Natural killer cell (primary cell): ENCODE results near the gene PANK4. TPM values are rescaled to one million over a fixed set of nuclear protein-coding genes. Genes with fewer than 3 reads are reported as not detected.

Experiments
- ATAC-seq, 3 donors: fragments of 150-1000 bp in 2 of 3; fragments of 200-7000 bp in 1 of 3; cut with Tn5 transposase; 1 replicate in 1 of 3; 2 replicates in 2 of 3; pipeline ENCODE4 v1.10.0; 2021; ENCODE audit warnings: mild to moderate bottlenecking in 2 of 3, moderate library complexity in 2 of 3
- DNase-seq, 2 donors: peaks; one replicate each; pipeline versions ENCODE4 v3.0.0 to v3.0.0-alpha.2; 2013 to 2021; ENCODE audit warnings: mixed read lengths in 1 of 2
- H3K27ac ChIP-seq: one replicate; pipeline ENCODE4 v1.5.1; 2013; ENCODE audit warnings: mild to moderate bottlenecking, low read length
- H3K27me3 ChIP-seq: one replicate; pipeline ENCODE4 v1.6.1; 2013; ENCODE audit warnings: low read length; ENCODE audit not compliant: control insufficient read depth, insufficient read depth
- H3K36me3 ChIP-seq: one replicate; pipeline ENCODE4 v1.6.1; 2013; ENCODE audit warnings: low read length; ENCODE audit not compliant: control insufficient read depth, insufficient read depth
- H3K4me1 ChIP-seq: one replicate; pipeline ENCODE4 v1.6.1; 2013; ENCODE audit warnings: low read length; ENCODE audit not compliant: control insufficient read depth, insufficient read depth
- H3K4me3 ChIP-seq: one replicate; pipeline ENCODE4 v1.5.1; 2013; ENCODE audit warnings: low read length
- H3K9me3 ChIP-seq: one replicate; pipeline ENCODE4 v1.6.1; 2013; ENCODE audit warnings: low read length; ENCODE audit not compliant: control insufficient read depth, insufficient read depth
- H3K27ac Mint-ChIP-seq, 2 donors: one replicate each; pipeline ENCODE4 v1.8.0; 2022; ENCODE audit warnings: mild to moderate bottlenecking in 2 of 2, mixed read lengths in 2 of 2, moderate library complexity in 1 of 2
- H3K27me3 Mint-ChIP-seq, 2 donors: one replicate each; pipeline ENCODE4 v1.8.0; 2022; ENCODE audit warnings: low read depth in 2 of 2, mixed read lengths in 2 of 2
- H3K36me3 Mint-ChIP-seq: one replicate; pipeline ENCODE4 v1.8.0; 2022; ENCODE audit warnings: mixed read lengths
- H3K4me1 Mint-ChIP-seq, 2 donors: one replicate each; pipeline ENCODE4 v1.8.0; 2022; ENCODE audit warnings: mixed read lengths in 2 of 2
- H3K4me3 Mint-ChIP-seq: one replicate; pipeline ENCODE4 v1.8.0; 2022; ENCODE audit warnings: mild to moderate bottlenecking, moderate library complexity, mixed read lengths
- H3K9me3 Mint-ChIP-seq, 2 donors: one replicate each; pipeline ENCODE4 v1.8.0; 2022; ENCODE audit warnings: mixed read lengths in 2 of 2
- WGBS: methylation state at CpG from one replicate; pipeline ENCODE4 v1.1.7; 2013; ENCODE audit warnings: missing lambda C conversion rate; ENCODE audit not compliant: insufficient coverage; 5-methylcytosine and 5-hydroxymethylcytosine counted together
- intact Hi-C: fragments of 100-400 bp; cut with micrococcal nuclease; formaldehyde crosslinking; loops from one replicate; pipeline ENCODE4 v1.14.2; 2022
- total RNA-seq, 4 donors: library from RNA; stranded (reverse); fragments of 120-200 nt in 1 of 4; gene quantifications; one replicate each; pipeline versions ENCODE4 v1.2.3 to v1.2.4, GENCODE V29; 2013 to 2022
- TF ChIP-seq, protein P1 (sequence below): fragments of 200-600 bp; IDR thresholded peaks from one replicate; pipeline ENCODE4 v1.8.0; 2022; ENCODE audit warnings: antibody characterized with exemption

PANK4 gene
- total RNA-seq, 3 donors from 2014 or later (not counting 1 experiment from before 2014, with no cell fraction given) = 48.2 to 75.7 (median 61.8) TPM

DNA sequence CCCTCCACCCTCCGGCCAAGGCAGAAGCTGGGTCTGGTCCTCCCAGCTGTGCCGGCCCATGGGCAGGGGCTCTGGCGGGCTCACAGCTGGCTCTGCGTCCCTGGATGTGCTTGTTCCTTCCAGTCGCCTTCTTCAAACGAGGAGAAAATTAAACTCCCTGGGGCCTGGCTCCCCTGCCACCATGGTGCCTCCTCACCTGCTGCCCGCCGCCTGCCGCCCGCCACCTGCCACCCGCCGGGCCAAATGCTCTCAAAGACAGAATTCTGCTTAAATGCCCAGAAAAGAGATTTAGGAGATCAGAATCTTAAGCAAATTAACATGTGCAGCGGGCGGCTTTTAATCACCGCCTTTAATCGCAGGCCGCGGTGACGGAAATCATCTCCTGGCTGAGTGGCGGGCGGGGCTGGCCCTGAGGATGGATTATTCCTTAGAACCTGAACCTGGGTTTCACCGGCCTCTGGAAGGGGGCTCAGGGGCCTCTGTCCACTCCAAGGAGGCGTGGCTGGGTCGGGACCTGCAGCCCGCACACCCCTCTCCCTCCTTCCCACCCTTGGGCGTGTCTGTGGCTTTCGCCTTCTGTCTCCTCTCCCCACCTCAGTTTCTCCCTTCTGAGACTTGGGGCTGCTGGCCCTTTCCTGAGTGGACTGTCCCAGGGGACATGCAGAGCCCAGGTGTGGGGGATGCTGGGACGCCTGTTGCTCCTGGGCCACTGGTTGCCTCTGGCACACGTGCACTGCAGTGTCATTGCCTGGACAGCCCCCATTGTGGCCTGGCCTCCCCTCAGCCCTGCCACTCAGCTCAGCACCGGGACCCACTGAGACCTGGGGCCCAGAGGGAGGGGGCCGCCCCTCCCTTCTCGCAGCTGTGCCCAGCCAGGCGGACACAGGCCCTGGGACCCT is 60.8 kb downstream of the PANK4 start:
- no peak overlapping the region for H3K4me3 ChIP-seq
- no peaks in the 10 kb centered on the region for H3K9me3 ChIP-seq
- no peak for DNase-seq
- H3K36me3 ChIP-seq = no peaks in the 10 kb centered on the region
- H3K36me3 Mint-ChIP-seq = no peaks in the 10 kb centered on the region
- H3K27ac ChIP-seq = no peak overlapping the region
- intact Hi-C loops = no loop called here
- H3K9me3 Mint-ChIP-seq = no peaks in the 10 kb centered on the region
- peaks cover 34% of the 10 kb centered on the region for H3K4me1 ChIP-seq
- no peaks in the 10 kb centered on the region for H3K27me3 Mint-ChIP-seq
- ATAC-seq = no peak
- WGBS = 82% methylated on average over 33 of the region's 33 CpGs
- peaks cover 0 to 17% of the 10 kb centered on the region in 2 donors for H3K4me1 Mint-ChIP-seq
- TF ChIP-seq, protein P1, sequence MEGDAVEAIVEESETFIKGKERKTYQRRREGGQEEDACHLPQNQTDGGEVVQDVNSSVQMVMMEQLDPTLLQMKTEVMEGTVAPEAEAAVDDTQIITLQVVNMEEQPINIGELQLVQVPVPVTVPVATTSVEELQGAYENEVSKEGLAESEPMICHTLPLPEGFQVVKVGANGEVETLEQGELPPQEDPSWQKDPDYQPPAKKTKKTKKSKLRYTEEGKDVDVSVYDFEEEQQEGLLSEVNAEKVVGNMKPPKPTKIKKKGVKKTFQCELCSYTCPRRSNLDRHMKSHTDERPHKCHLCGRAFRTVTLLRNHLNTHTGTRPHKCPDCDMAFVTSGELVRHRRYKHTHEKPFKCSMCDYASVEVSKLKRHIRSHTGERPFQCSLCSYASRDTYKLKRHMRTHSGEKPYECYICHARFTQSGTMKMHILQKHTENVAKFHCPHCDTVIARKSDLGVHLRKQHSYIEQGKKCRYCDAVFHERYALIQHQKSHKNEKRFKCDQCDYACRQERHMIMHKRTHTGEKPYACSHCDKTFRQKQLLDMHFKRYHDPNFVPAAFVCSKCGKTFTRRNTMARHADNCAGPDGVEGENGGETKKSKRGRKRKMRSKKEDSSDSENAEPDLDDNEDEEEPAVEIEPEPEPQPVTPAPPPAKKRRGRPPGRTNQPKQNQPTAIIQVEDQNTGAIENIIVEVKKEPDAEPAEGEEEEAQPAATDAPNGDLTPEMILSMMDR = no peak
- H3K4me3 Mint-ChIP-seq = no peak overlapping the region
- no peaks in the 10 kb centered on the region for H3K27me3 ChIP-seq
- no peak overlapping the region for H3K27ac Mint-ChIP-seq

DNA sequence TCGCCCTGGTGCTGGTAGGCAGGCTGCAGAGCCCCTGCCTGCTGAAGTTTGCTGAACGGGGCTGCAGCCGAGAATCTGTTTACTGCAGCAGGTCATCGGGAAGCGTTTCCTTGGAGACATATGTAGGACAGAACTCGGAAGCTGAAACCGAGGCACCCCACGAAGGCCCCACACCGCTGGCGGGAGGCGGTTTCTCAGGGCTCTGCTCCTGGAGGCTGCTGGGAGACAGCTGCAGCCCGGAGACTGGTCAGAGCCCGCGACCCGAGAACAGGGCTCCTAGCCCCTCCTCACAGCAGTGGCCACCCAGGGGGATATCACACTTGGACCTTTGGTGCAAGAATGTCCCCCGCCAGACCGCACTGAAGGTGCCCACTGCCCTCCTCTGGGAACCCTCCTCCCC is 63.0 kb downstream of the PANK4 start:
- Mint-ChIP-seq H3K27me3 (no peaks in the 10 kb centered on the region), H3K4me3 (no peak overlapping the region), H3K9me3 (no peaks in the 10 kb centered on the region), H3K27ac (no peak overlapping the region), H3K36me3 (no peaks in the 10 kb centered on the region), H3K4me1 (peaks cover 0 to 20% of the 10 kb centered on the region in 2 donors)
- TF ChIP-seq, protein P1 = no peak
- Histone ChIP-seq H3K9me3 (no peaks in the 10 kb centered on the region), H3K4me3 (no peak overlapping the region), H3K27me3 (no peaks in the 10 kb centered on the region), H3K36me3 (no peaks in the 10 kb centered on the region), H3K27ac (no peak overlapping the region), H3K4me1 (peaks cover 34% of the 10 kb centered on the region)
- 59% methylated on average over 17 of the region's 17 CpGs for WGBS
- intact Hi-C loops = no loop called here
- DNase-seq (no peak), ATAC-seq (no peak)

DNA sequence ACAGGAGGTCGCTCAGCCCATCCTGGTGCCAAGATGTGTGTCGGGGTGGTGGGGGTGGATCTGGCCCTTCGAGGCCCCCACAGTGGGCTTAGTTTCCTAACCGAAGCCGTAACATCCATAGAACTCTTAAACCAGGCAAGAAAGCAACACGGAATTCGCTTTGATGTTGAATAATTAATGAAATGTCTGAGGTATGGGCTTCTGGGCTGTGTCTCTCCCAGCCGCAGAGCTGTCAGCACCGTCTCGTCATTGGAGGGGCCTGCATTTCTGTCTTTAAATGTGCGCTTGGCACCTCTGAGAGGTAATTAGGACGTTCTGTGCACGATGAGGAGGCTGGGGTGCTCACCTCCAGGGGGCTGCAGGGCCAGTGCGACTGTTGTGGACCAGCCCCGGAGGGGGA is 63.6 kb downstream of the PANK4 start:
- Mint-ChIP-seq H3K36me3 (no peaks in the 10 kb centered on the region), H3K4me3 (no peak overlapping the region), H3K9me3 (no peaks in the 10 kb centered on the region), H3K4me1 (peaks cover 0 to 16% of the 10 kb centered on the region in 2 donors), H3K27me3 (no peaks in the 10 kb centered on the region), H3K27ac (no peak overlapping the region)
- TF ChIP-seq, protein P1 = no peak
- Histone ChIP-seq H3K36me3 (no peaks in the 10 kb centered on the region), H3K4me1 (peaks cover 30% of the 10 kb centered on the region), H3K4me3 (no peak overlapping the region), H3K27me3 (no peaks in the 10 kb centered on the region), H3K9me3 (no peaks in the 10 kb centered on the region), H3K27ac (no peak overlapping the region)
- no peak for ATAC-seq
- WGBS = 79% methylated on average over 15 of the region's 15 CpGs
- intact Hi-C loops = no loop called here
- DNase-seq = no peak
